GM23338 (cell line): ENCODE measurements around the gene HECTD2. TPM values are rescaled to one million over a fixed set of nuclear protein-coding genes. Genes with fewer than 3 reads are reported as not detected.

Experiments
- ATAC-seq: fragments of 200-7000 bp; cut with Tn5 transposase; 3 replicates; pipeline ENCODE4 v1.9.1; 2020
- DNase-seq: peaks from one replicate; pipeline ENCODE4 v3.0.0-alpha.2; 2015; ENCODE audit warnings: low spot score
- H2AFZ ChIP-seq: fragments of 200-600 bp; sonication (generic); 2 replicates; pipeline ENCODE4 v1.8.0; 2016; ENCODE audit warnings: antibody characterized with exemption, mild to moderate bottlenecking, moderate library complexity
- H3F3A ChIP-seq: fragments of 200-600 bp; sonication (generic); replicated peaks from 2 replicates; pipeline ENCODE4 v1.8.0; 2017; ENCODE audit warnings: antibody characterized with exemption, mixed run types, low read depth
- H3K27ac ChIP-seq: fragments of 200-600 bp; sonication (generic); 2 replicates; pipeline ENCODE4 v1.6.1; 2016; ENCODE audit warnings: low read depth
- H3K27me3 ChIP-seq: fragments of 200-600 bp; sonication (generic); 2 replicates; pipeline ENCODE4 v1.8.0; 2016; ENCODE audit warnings: mild to moderate bottlenecking, mixed run types, moderate library complexity; ENCODE audit not compliant: insufficient read depth
- H3K36me3 ChIP-seq: fragments of 200-600 bp; sonication (generic); 2 replicates; pipeline ENCODE4 v1.8.0; 2016; ENCODE audit warnings: mild to moderate bottlenecking; ENCODE audit not compliant: insufficient read depth
- H3K4me1 ChIP-seq: fragments of 200-600 bp; sonication (generic); 2 replicates; pipeline ENCODE4 v1.8.0; 2016; ENCODE audit warnings: mild to moderate bottlenecking, moderate library complexity; ENCODE audit not compliant: insufficient read depth
- H3K4me2 ChIP-seq: fragments of 200-600 bp; sonication (generic); 2 replicates; pipeline ENCODE4 v1.7.1; 2017; ENCODE audit warnings: mixed run types
- H3K4me3 ChIP-seq: fragments of 200-600 bp; sonication (generic); 2 replicates; pipeline ENCODE4 v1.6.1; 2016; ENCODE audit warnings: mixed run types
- H3K79me2 ChIP-seq: fragments of 200-600 bp; sonication (generic); replicated peaks from 2 replicates; pipeline ENCODE4 v1.8.0; 2017; ENCODE audit warnings: mild to moderate bottlenecking; ENCODE audit not compliant: insufficient read depth
- H3K9me2 ChIP-seq: fragments of 200-600 bp; sonication (generic); 2 replicates; pipeline ENCODE4 v1.8.0; 2017; ENCODE audit not compliant: insufficient read depth
- H4K20me1 ChIP-seq: fragments of 200-600 bp; sonication (generic); replicated peaks from 2 replicates; pipeline ENCODE4 v1.8.0; 2017; ENCODE audit warnings: mild to moderate bottlenecking; ENCODE audit not compliant: insufficient read depth
- H3K27ac Mint-ChIP-seq: 2 replicates; pipeline ENCODE4 v1.8.0; 2020; ENCODE audit warnings: inconsistent platforms, mild to moderate bottlenecking, moderate library complexity, mixed read lengths
- H3K27me3 Mint-ChIP-seq: 3 replicates; pipeline ENCODE4 v1.8.0; 2022; ENCODE audit warnings: low read depth, mild to moderate bottlenecking, moderate library complexity, mixed read lengths, inconsistent platforms; ENCODE audit not compliant: insufficient read depth, poor library complexity
- H3K36me3 Mint-ChIP-seq: 3 replicates; pipeline ENCODE4 v1.8.0; 2021; ENCODE audit warnings: low read depth, mild to moderate bottlenecking, inconsistent platforms, moderate library complexity, mixed read lengths
- H3K4me1 Mint-ChIP-seq: 3 replicates; pipeline ENCODE4 v1.8.0; 2020; ENCODE audit warnings: mild to moderate bottlenecking, inconsistent platforms, mixed read lengths
- H3K4me3 Mint-ChIP-seq: 3 replicates; pipeline ENCODE4 v1.8.0; 2021; ENCODE audit warnings: moderate library complexity, mild to moderate bottlenecking, inconsistent platforms, mixed read lengths
- H3K9me3 Mint-ChIP-seq: 3 replicates; pipeline ENCODE4 v1.8.0; 2020; ENCODE audit warnings: moderate library complexity, mild to moderate bottlenecking, inconsistent platforms, mixed read lengths
- CREB1 ChIP-seq: fragments of 250-450 bp; sonication (Bioruptor Pico); IDR thresholded peaks from 2 replicates; pipeline ENCODE4 v1.5.0; 2020; ENCODE audit warnings: low read depth, mild to moderate bottlenecking, moderate library complexity
- CTCF ChIP-seq, 2 experiments: fragments of 200-600 bp in 1 of 2; sonication (generic) in 1 of 2; conservative IDR thresholded peaks; 2 replicates each; pipeline versions ENCODE4 v1.5.1 to v1.6.1; 2016 to 2017; ENCODE audit warnings: antibody characterized with exemption in 2 of 2, low read depth in 2 of 2, mild to moderate bottlenecking in 2 of 2, moderate library complexity in 1 of 2
- ETS1 ChIP-seq: IDR thresholded peaks from 2 replicates; pipeline ENCODE4 v1.6.1; 2016; ENCODE audit warnings: antibody characterized with exemption
- EZH2 ChIP-seq: fragments of 200-600 bp; sonication (generic); IDR thresholded peaks from one replicate; pipeline ENCODE4 v1.8.0; 2017; ENCODE audit warnings: antibody characterized with exemption, mild to moderate bottlenecking, low read depth; ENCODE audit not compliant: unreplicated experiment
- JUNB ChIP-seq: IDR thresholded peaks from one replicate; pipeline ENCODE4 v1.6.1; 2016; ENCODE audit warnings: antibody characterized with exemption; ENCODE audit not compliant: unreplicated experiment
- NANOG ChIP-seq: IDR thresholded peaks from 2 replicates; pipeline ENCODE4 v1.6.1; 2016; ENCODE audit warnings: antibody characterized with exemption, borderline replicate concordance
- POLR2AphosphoS5 ChIP-seq: IDR thresholded peaks from 2 replicates; pipeline ENCODE4 v1.6.1; 2016; ENCODE audit warnings: antibody characterized with exemption, low read depth
- ZNF331 ChIP-seq: fragments of 250-450 bp; sonication (Bioruptor Pico); IDR thresholded peaks from 2 replicates; pipeline ENCODE4 v1.5.0; 2020; ENCODE audit warnings: low read depth, mild to moderate bottlenecking, moderate library complexity
- ZNF462 ChIP-seq: fragments of 250-450 bp; sonication (Bioruptor Pico); IDR thresholded peaks from 2 replicates; pipeline ENCODE4 v1.5.0; 2020; ENCODE audit warnings: mild to moderate bottlenecking, moderate library complexity
- long read RNA-seq: library from polyadenylated mRNA; unstranded; transcript quantifications from one replicate; pipeline ENCODE4 v2.0.0, GENCODE V29; 2020; ENCODE audit not compliant: unreplicated experiment
- polyA plus RNA-seq: library from polyadenylated mRNA; unstranded; fragments of >200 nt; fragmentation: Nextera tagmentation; extraction: Ambion mirVana; gene quantifications from 2 replicates; pipeline ENCODE4 v1.2.1, GENCODE V29; 2016
- total RNA-seq: library from RNA; depleted of rRNA; stranded (reverse); fragments of >200 nt; shearing (Covaris generic); gene quantifications from 2 replicates; pipeline ENCODE4 v1.2.3, GENCODE V29; 2014; rRNA removed

Gene HECTD2
- total RNA-seq (14.4 and 18.2 TPM in 2 replicates), polyA plus RNA-seq (6.2 and 8.5 TPM in 2 replicates)
- long read RNA-seq, partial matches to known transcripts = 1 of 3 reads
- long read RNA-seq, other reads (novel, unspliced or antisense) = 2 of 3 reads

- Histone ChIP-seq H2AFZ (peak within 1 kb of the TSS; percentile 93), H4K20me1 (peaks cover 4% of the 10 kb centered on the region; the same call in 1 of the 2 replicates), H3K4me2 (peak within 1 kb of the TSS; percentile 92), H3K36me3 (no peaks in the 10 kb centered on the region), H3K4me3 (peak within 1 kb of the TSS; percentile 71), H3K27ac (peak within 1 kb of the TSS; percentile 53), H3K4me1 (peaks cover 45% of the 10 kb centered on the region), H3F3A (no peaks in the 10 kb centered on the region), H3K79me2 (peaks cover 22% of the 10 kb centered on the region; the same call in 1 of the 2 replicates), H3K9me2 (no peaks in the 10 kb centered on the region), H3K27me3 (peaks cover 11% of the 10 kb centered on the region; the same call in 1 of the 2 replicates)
- peak within 1 kb of the TSS; percentile 98 for H3K27ac Mint-ChIP-seq
- peaks cover 39% of the 10 kb centered on the region for H3K4me1 Mint-ChIP-seq
- TF ChIP-seq NANOG = no peak
- peak; percentile 48 for TF ChIP-seq POLR2AphosphoS5
- no peak for TF ChIP-seq ZNF331 (CRISPR knock-in tag)
- TF ChIP-seq EZH2 = no peak
- no peak for TF ChIP-seq JUNB
- TF ChIP-seq ZNF462 (CRISPR knock-in tag) = no peak
- TF ChIP-seq CTCF (conservative IDR thresholded peaks at IDR 0.05; ENCODE audit: low read depth in 2 of 2) = peak in 1 of 2 experiments; percentile 42; a peak in 2 of 4 replicates
- TF ChIP-seq ETS1 = no peak
- TF ChIP-seq CREB1 (CRISPR knock-in tag) = peak; percentile 88
- H3K36me3 Mint-ChIP-seq = no peaks in the 10 kb centered on the region; the same call in 2 of the 3 replicates
- peak within 1 kb of the TSS; percentile 85 for H3K4me3 Mint-ChIP-seq
- H3K9me3 Mint-ChIP-seq = no peaks in the 10 kb centered on the region
- DNase-seq (peak; percentile 83), ATAC-seq (peak; percentile 76)
- H3K27me3 Mint-ChIP-seq = peaks cover 11% of the 10 kb centered on the region
These were observed at the start of gene HECTD2 for GRCh38 chr10:91409869-91410637. TSS of gene HECTD2 (plus strand) at chr10:91410344. CDS start at chr10:91410439, 95 bp downstream.
